ELF-1 (cell line): Measurements from ENCODE around the gene GFPT2.
"Not testable (repeated sequence)": the region's sequence is repeated elsewhere in the genome, so short reads cannot be mapped to it uniquely, and the experiment has no call there.

Experiments used
- DNase-seq: peaks from one replicate; pipeline ENCODE4 v3.0.0-alpha.2; 2016; ENCODE audit warnings: low read depth, low spot score

Gene GFPT2

GRCh38 chr5:180304431-180305375 lies 48.4 kb downstream of the GFPT2 start:
- DNase-seq: no peak

GRCh38 chr5:180304016-180304292 lies 49.2 kb downstream of the GFPT2 start:
- no peak for DNase-seq

GRCh38 chr5:180303226-180304015 lies 49.7 kb downstream of the GFPT2 start:
- no peak for DNase-seq

GRCh38 chr5:180302256-180302655 lies 50.9 kb downstream of the GFPT2 start:
- DNase-seq: no peak

GRCh38 chr5:180301253-180301652 lies 51.9 kb downstream of the GFPT2 start:
- DNase-seq: no peak

GRCh38 chr5:180299526-180299925 lies 53.6 kb downstream of the GFPT2 start:
- DNase-seq: no peak

GRCh38 chr5:180299014-180299413 lies 54.1 kb downstream of the GFPT2 start:
- DNase-seq: not testable (repeated sequence)

- no peak for DNase-seq
Observed at GRCh38 chr5:180297587-180298282, 55.4 kb downstream of the GFPT2 start.

GRCh38 chr5:180296771-180297170 lies 56.4 kb downstream of the GFPT2 start:
- DNase-seq: no peak

GRCh38 chr5:180294913-180295555 lies 58.1 kb downstream of the GFPT2 start:
- peak; percentile 27 for DNase-seq

GRCh38 chr5:180294411-180294810 lies 58.7 kb downstream of the GFPT2 start:
- DNase-seq: no peak

GRCh38 chr5:180291943-180292831 lies 60.9 kb downstream of the GFPT2 start, which contains the start of gene MAPK9:
TSS of gene MAPK9 (minus strand) at chr5:180292083. CDS start at chr5:180280561, 11,522 bp downstream.
- DNase-seq: peak; percentile 70

- peak; percentile 26 for DNase-seq
Observed at GRCh38 chr5:180291234-180291940, 61.7 kb downstream of the GFPT2 start.

GRCh38 chr5:180290568-180291233 lies 62.4 kb downstream of the GFPT2 start:
- no peak for DNase-seq

GRCh38 chr5:180289966-180290365 lies 63.2 kb downstream of the GFPT2 start:
- no peak for DNase-seq

GRCh38 chr5:180289433-180289832 lies 63.7 kb downstream of the GFPT2 start:
- DNase-seq: peak; percentile 80

- peak; percentile 22 for DNase-seq
Observed at GRCh38 chr5:180287868-180288267, 65.3 kb downstream of the GFPT2 start.

GRCh38 chr5:180287404-180287803 lies 65.7 kb downstream of the GFPT2 start:
- no peak for DNase-seq

- peak; percentile 16 for DNase-seq
Observed at GRCh38 chr5:180284149-180284548, 69.0 kb downstream of the GFPT2 start.
